ENCODE data around the gene SMAP1. TPM values are rescaled to one million over a fixed set of nuclear protein-coding genes. Genes with fewer than 3 reads are reported as not detected.
A peak's percentile ranks its signal among the peaks of the same experiment; 100 is the strongest.

Gene SMAP1
- total RNA-seq, 2 experiments from 2014 or later: 33.2 to 33.7 TPM

DNA sequence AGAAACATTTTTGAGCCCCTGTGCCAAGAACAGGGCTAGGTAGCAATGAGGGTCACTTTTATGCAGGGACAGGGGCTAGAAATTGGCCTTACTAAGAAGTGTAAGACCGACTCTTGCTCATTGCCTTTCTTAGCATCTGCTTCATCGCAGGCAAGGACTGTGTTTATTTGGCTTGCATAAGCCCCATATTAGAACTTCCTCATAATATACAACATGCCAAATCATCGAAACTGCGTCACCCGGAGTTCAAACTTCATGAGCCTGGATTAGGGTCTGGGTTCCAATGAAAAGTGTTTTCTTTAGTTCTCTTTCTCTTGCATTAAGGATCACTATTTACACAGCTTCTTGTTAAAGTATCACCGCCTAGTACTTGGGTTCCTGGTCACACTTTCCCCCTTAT, 977 bp upstream of the SMAP1 start:
- Mint-ChIP-seq H3K9me3 (ENCODE audit: low read depth) (no peaks in the 10 kb centered on the region), H3K27ac (peak overlapping the region; percentile 93), H3K36me3 (peaks cover 9% of the 10 kb centered on the region), H3K4me1 (peaks cover 35% of the 10 kb centered on the region), H3K27me3 (peaks cover 10% of the 10 kb centered on the region), H3K4me3 (peak overlapping the region; percentile 19)
- ATAC-seq (no peak), DNase-seq (no peak)
- CTCF ChIA-PET: interaction anchor here (0.9 to 1.6 kb wide), 3 partner anchors 9 to 20 kb away, joined by 3 to 5 read pairs (median 4); no protein-coding TSS in a partner anchor

DNA sequence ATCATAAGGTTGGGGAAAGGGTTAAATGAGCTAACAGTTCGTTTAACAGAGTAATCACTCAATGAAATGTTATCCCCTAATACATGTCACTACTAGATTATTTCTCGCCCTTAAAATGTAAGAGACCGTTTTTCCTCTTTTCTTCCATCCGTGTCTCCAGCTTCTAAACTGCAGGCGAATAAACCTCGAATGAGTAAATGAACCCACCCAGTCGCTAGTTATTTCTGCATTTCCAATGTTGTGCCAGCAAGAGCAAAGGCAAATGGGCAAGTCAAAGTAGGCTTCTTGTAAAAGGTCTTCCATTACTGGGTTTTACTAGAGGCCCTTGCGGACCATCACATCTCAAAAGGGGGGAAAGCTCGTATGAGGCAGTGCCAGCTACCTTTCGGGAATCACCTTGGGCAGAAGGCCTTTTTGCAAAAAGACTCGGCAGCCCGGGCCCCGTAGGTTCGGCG, 400 bp upstream of the SMAP1 start:
- H3K4me3 Mint-ChIP-seq: peak overlapping the region; percentile 91
- H3K9me3 Mint-ChIP-seq (ENCODE audit: low read depth): no peaks in the 10 kb centered on the region
- ATAC-seq: no peak
- DNase-seq: no peak
- CTCF ChIA-PET: interaction anchor here (0.8 to 1.6 kb wide), 7 partner anchors 10 to 40 kb away, joined by 3 to 5 read pairs (median 4); no protein-coding TSS in a partner anchor
- peaks cover 40% of the 10 kb centered on the region for H3K4me1 Mint-ChIP-seq
- H3K27me3 Mint-ChIP-seq: peaks cover 4% of the 10 kb centered on the region
- H3K36me3 Mint-ChIP-seq: peaks cover 9% of the 10 kb centered on the region
- peak overlapping the region; percentile 93 for H3K27ac Mint-ChIP-seq

DNA sequence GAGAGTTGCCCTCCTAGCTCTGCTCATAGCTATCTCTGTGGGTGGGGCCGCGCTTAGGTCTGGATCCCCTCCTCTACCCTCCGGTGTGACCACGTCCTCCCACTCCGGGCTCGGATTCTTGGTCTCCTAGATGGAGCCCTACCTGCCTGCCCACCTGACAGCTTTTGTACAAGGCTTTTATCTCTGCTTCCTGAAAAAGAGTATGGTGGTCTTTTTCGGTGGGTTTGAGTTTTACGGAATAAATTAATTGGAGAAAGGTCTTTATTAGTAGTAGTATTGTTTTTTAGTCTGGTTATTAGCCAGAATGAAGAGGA, 773 bp downstream of the SMAP1 start:
- H3K4me3 Mint-ChIP-seq: peak overlapping the region; percentile 91
- peaks cover 51% of the 10 kb centered on the region for H3K4me1 Mint-ChIP-seq
- DNase-seq (no peak), ATAC-seq (no peak)
- H3K36me3 Mint-ChIP-seq: peaks cover 9% of the 10 kb centered on the region
- H3K27me3 Mint-ChIP-seq: no peaks in the 10 kb centered on the region
- CTCF ChIA-PET: interaction anchor here (0.9 to 1.4 kb wide), 5 partner anchors 18 to 254 kb away, joined by 3 to 5 read pairs (median 3); no protein-coding TSS in a partner anchor
- H3K27ac Mint-ChIP-seq: peak overlapping the region; percentile 75
- H3K9me3 Mint-ChIP-seq (ENCODE audit: low read depth): no peaks in the 10 kb centered on the region

DNA sequence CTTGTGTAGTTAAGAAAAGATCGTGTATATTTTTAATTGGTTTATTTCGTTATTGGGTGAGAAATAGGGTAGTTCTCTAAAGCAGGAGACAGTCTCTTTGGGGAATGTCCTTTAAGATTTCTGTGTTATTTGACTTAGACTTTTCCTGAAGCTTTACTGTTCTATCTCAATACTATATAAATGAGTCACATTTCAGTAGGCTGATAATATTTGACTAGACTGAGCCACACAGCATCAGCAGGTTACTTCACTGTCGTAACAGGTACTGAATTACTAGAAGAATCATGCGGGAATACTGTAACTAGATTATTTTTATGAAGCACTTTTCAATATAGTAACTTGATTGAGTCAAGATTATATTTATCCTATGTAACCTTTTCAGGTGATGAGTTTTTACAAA, 1.4 kb downstream of the SMAP1 start:
- H3K27me3 Mint-ChIP-seq: no peaks in the 10 kb centered on the region
- CTCF ChIA-PET: interaction anchor here (0.9 kb wide), 1 partner anchor 17 kb away, joined by 3 read pairs; no protein-coding TSS in a partner anchor
- H3K36me3 Mint-ChIP-seq: peaks cover 9% of the 10 kb centered on the region
- peaks cover 56% of the 10 kb centered on the region for H3K4me1 Mint-ChIP-seq
- DNase-seq: no peak
- no peak overlapping the region for H3K27ac Mint-ChIP-seq
- H3K4me3 Mint-ChIP-seq: peak overlapping the region; percentile 91
- no peaks in the 10 kb centered on the region for H3K9me3 Mint-ChIP-seq (ENCODE audit: low read depth)
- no peak for ATAC-seq

DNA sequence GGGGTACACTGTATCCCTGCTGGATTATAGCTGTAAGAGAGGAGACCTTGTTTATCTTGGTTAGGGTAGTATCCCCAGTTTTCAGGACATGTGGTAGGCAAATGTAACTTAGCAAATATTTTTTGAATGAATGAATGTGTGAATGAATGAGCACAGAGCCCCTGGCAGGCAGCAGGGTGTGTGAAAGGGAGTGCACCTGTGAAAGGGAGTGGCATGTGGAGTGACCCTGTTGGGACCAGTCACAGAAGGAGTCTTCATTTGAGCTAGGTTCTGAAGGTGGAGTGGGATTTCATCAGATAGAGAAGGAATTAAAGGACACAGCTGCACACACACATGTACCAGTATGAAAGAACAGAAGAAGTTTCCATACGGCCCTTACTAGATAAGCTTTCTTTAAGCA, 4.9 kb downstream of the SMAP1 start:
- DNase-seq (no peak), ATAC-seq (no peak)
- Mint-ChIP-seq H3K27ac (no peak overlapping the region), H3K4me3 (no peak overlapping the region), H3K9me3 (ENCODE audit: low read depth) (no peaks in the 10 kb centered on the region), H3K4me1 (peaks cover 51% of the 10 kb centered on the region), H3K27me3 (no peaks in the 10 kb centered on the region), H3K36me3 (peaks cover 10% of the 10 kb centered on the region)
- CTCF ChIA-PET: interaction anchor here (1.1 kb wide), 1 partner anchor 21 kb away, joined by 6 read pairs; no protein-coding TSS in a partner anchor

DNA sequence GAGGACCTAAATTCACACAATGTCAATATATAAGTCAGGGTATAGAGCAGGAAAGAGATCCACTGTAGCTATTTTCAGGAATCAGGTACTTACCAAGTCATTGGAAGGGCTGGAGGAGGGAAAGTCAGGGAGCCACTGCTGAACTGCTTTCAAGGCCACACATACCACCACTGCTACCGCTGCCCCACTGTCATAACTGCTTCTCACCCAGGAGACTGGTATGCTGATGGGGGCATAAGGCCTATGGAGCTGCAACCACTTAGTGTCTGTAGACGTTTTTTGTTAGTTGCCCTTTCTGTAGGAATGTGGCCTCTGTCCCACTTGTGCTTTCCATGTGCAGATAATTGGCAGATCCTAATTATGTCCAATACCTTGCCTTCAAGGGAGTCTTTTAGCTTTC, 5.4 kb downstream of the SMAP1 start:
- peaks cover 10% of the 10 kb centered on the region for H3K36me3 Mint-ChIP-seq
- CTCF ChIA-PET: interaction anchor here (1.1 kb wide), 1 partner anchor 21 kb away, joined by 6 read pairs; no protein-coding TSS in a partner anchor
- H3K4me1 Mint-ChIP-seq: peaks cover 51% of the 10 kb centered on the region
- no peaks in the 10 kb centered on the region for H3K27me3 Mint-ChIP-seq
- no peak overlapping the region for H3K27ac Mint-ChIP-seq
- no peaks in the 10 kb centered on the region for H3K9me3 Mint-ChIP-seq (ENCODE audit: low read depth)
- no peak for DNase-seq
- no peak overlapping the region for H3K4me3 Mint-ChIP-seq
- ATAC-seq: no peak

DNA sequence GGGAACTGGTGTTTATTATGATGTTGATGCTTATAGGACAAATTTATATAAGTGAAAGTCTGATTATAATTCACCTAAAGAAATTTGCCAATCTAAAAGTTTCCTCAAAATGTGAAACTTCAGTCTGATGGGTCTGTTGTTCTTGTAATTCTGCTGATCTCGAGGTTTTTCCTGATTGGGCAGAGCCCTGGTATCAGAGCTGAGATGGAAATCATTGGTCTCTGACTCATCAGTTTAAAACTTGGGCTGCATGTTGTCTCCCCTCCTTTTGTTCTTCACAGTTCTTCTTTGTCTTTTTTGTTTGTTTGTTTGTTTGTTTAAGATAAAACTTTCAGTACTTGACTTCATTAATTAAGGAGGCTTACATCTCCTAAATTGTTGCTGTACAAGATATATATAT, 5.9 kb downstream of the SMAP1 start:
- peaks cover 10% of the 10 kb centered on the region for H3K36me3 Mint-ChIP-seq
- peaks cover 48% of the 10 kb centered on the region for H3K4me1 Mint-ChIP-seq
- peak; percentile 72 for ATAC-seq
- H3K27ac Mint-ChIP-seq: no peak overlapping the region
- CTCF ChIA-PET: interaction anchor here (0.6 kb wide), 1 partner anchor 74 kb away, joined by 3 read pairs; no protein-coding TSS in a partner anchor
- H3K9me3 Mint-ChIP-seq (ENCODE audit: low read depth): no peaks in the 10 kb centered on the region
- H3K4me3 Mint-ChIP-seq: no peak overlapping the region
- DNase-seq: no peak
- H3K27me3 Mint-ChIP-seq: no peaks in the 10 kb centered on the region

DNA sequence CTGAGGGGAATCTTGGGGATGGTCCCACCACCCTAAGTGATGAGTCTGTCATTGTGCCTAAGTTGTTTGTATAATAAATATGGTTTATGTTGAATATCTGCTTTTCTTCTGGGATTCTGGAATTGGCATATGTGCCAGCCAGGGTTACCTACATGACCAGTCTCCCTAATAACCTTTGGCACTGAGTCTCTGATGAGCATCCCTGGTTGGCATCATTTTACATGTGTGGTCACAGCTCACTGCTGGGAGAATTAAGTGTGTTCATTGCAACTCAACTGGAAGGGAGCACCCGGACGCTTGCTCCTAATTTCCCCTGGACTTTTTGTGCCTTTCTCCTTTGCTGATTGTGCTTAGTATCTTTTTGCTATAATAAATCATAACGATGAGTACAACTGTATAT, 8.1 kb downstream of the SMAP1 start:
- Mint-ChIP-seq H3K27ac (no peak overlapping the region), H3K27me3 (no peaks in the 10 kb centered on the region), H3K36me3 (peaks cover 5% of the 10 kb centered on the region), H3K9me3 (ENCODE audit: low read depth) (no peaks in the 10 kb centered on the region), H3K4me1 (peaks cover 29% of the 10 kb centered on the region), H3K4me3 (no peak overlapping the region)
- CTCF ChIA-PET: no interaction called here
- no peak for DNase-seq
- no peak for ATAC-seq

DNA sequence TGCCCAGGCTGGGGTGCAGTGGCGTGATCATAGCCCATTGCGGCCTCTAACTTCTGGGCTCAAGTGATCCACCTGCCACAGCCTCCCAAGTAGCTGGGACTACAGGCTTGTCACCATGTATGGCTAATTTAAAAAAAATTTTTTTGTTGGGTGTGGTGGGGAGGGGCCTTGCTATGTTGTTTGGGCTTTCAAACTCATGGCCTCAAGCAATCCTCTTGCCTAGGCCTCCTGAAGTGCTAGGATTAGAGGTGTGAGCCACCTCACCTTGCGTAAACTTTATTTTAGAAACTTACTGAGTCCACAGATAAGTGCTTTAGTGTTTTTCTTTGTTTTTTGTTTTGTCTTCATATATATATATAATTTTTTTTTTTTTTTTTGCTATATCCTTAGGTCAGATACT, 9.1 kb downstream of the SMAP1 start:
- H3K4me3 Mint-ChIP-seq: no peak overlapping the region
- no peak for DNase-seq
- H3K36me3 Mint-ChIP-seq: peaks cover 4% of the 10 kb centered on the region
- ATAC-seq: no peak
- H3K4me1 Mint-ChIP-seq: peaks cover 24% of the 10 kb centered on the region
- H3K27ac Mint-ChIP-seq: no peak overlapping the region
- H3K9me3 Mint-ChIP-seq (ENCODE audit: low read depth): no peaks in the 10 kb centered on the region
- no peaks in the 10 kb centered on the region for H3K27me3 Mint-ChIP-seq
- CTCF ChIA-PET: interaction anchor here (0.7 to 1.6 kb wide), 3 partner anchors 10 to 1454 kb away, joined by 3 to 4 read pairs (median 4); no protein-coding TSS in a partner anchor

DNA sequence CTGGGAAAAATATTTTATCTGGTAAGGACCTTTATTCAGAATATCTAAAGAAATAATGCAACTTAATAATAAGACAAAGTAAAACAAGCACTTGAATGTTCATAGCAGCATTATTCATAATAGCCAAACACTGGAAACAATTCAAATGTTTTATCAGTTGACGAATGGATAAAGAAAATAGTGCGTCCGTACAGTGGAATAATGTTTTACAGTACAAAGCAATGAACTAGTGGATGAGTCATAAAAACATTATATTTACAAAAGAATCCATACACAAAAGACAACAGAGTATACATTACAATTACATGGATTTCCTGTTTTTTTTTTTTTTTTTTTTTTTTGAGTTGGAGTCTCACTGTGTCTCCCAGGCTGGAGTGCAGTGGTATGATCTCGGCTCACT, 12.7 kb downstream of the SMAP1 start:
- Mint-ChIP-seq H3K4me1 (peaks cover 17% of the 10 kb centered on the region), H3K4me3 (no peak overlapping the region), H3K9me3 (ENCODE audit: low read depth) (no peaks in the 10 kb centered on the region), H3K27ac (no peak overlapping the region), H3K27me3 (no peaks in the 10 kb centered on the region), H3K36me3 (peaks cover 5% of the 10 kb centered on the region)
- CTCF ChIA-PET: no interaction called here
- ATAC-seq: no peak
- no peak for DNase-seq

DNA sequence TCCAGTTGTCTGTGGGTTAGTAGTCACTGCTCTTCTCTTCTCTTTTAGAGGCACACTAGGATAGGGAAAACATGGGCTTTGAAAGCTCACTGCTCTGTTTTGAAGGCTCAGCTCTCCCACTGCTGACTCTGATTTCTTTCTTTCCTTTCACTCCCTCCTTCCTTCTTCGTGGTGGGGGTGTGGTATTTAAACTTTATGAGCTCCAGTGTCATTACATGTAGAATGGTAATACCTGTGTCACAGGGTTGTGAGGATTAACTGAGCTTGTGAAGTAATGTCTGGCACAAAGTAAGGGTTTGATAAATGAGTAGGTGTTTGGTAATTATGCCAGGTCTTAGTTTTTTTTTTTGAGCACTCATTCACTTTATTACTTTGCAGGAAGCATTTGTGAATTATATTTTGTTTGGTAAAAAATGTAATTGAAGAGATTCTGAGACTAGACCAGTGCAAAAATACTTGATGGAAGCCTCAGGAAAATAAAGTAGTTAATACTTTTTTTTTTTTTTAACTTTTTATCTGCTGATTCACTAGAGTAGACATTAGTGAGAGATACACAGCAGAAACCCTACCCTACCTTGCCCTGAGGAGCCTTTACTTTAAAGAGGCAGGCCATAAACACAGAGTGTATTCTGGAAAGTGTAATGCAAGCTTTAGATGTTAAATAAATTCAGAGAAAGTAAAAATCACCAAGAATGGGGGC, 17.3 kb downstream of the SMAP1 start:
- Mint-ChIP-seq H3K36me3 (peaks cover 5% of the 10 kb centered on the region), H3K4me3 (no peak overlapping the region), H3K9me3 (ENCODE audit: low read depth) (no peaks in the 10 kb centered on the region), H3K27ac (no peak overlapping the region), H3K4me1 (peaks cover 25% of the 10 kb centered on the region), H3K27me3 (no peaks in the 10 kb centered on the region)
- no peak for ATAC-seq
- CTCF ChIA-PET: interaction anchor here (0.7 to 4.2 kb wide), 6 partner anchors 10 to 199 kb away, joined by 3 to 27 read pairs (median 6); no protein-coding TSS in a partner anchor
- DNase-seq: no peak

DNA sequence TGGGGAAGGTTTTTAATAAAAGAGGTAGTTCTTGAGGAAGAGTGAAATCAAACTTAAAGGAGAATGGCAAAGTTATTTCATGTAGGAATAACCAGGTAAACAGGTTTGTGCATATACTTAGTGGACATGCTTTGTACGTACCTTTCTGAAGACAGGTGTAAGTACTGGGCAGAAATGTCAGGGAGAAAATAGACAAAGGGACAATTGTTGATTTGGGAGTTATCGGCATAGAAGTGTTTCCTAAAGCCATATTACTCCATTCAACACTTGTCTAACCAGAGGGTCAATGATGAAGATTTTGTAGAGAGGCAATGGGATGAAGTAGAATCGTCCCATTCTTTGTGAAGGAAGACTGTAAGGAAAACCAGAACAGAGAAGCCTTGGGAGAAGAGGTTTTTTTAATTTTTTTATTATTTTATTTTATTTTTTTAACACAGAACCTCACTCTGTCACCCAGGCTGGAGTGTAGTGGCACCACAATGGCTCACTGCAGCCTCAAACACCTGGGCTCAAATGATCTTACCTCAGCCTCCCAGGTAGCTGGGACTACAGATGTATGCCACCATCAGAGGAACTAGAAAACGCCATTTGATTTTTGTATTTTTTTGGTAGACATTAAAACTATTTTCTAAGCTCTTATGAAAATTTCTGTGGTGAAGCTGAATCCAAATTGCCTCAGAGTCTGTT, 18.0 kb downstream of the SMAP1 start:
- H3K27me3 Mint-ChIP-seq: no peaks in the 10 kb centered on the region
- H3K36me3 Mint-ChIP-seq: peaks cover 5% of the 10 kb centered on the region
- H3K27ac Mint-ChIP-seq: no peak overlapping the region
- ATAC-seq (no peak), DNase-seq (no peak)
- no peak overlapping the region for H3K4me3 Mint-ChIP-seq
- no peaks in the 10 kb centered on the region for H3K9me3 Mint-ChIP-seq (ENCODE audit: low read depth)
- CTCF ChIA-PET: interaction anchor here (1.2 to 4.2 kb wide), 13 partner anchors 8 to 270 kb away, joined by 3 to 27 read pairs (median 6); partner anchors contain the start of gene SDHAF4
- H3K4me1 Mint-ChIP-seq: peaks cover 25% of the 10 kb centered on the region

DNA sequence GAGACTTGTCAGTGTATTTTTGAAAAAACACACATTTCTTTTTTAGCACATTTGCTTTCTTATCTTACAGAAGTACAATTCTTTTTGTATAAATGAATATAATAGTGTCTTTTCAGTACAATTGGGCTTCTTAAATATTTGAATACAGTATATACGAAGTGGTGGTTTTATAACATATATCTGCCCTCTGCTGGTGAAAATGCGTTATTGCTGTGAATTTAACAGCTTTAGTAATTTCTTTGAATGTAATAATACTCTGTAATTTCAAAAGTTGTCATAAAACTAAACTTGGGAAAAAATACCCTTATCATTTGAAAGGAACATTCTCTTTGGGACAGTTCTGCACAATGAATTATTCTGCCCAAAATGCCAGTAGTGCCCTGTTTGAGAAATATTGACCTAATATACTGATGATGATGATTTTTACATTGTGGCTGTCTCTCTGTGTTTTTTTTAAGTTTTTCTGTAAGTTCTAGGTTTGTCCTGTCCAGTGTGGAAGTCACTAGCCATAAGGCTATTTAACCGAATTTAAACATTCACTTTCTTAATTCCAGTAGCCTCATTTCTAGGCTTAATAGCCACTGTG, 19.0 kb downstream of the SMAP1 start:
- peaks cover 6% of the 10 kb centered on the region for H3K9me3 Mint-ChIP-seq (ENCODE audit: low read depth)
- CTCF ChIA-PET: interaction anchor here (0.7 to 4.2 kb wide), 22 partner anchors 9 to 269 kb away, joined by 3 to 27 read pairs (median 4); partner anchors contain the start of gene SDHAF4
- peaks cover 25% of the 10 kb centered on the region for H3K4me1 Mint-ChIP-seq
- no peak overlapping the region for H3K4me3 Mint-ChIP-seq
- H3K27me3 Mint-ChIP-seq: no peaks in the 10 kb centered on the region
- peak; percentile 27 for ATAC-seq
- H3K27ac Mint-ChIP-seq: no peak overlapping the region
- H3K36me3 Mint-ChIP-seq: peaks cover 14% of the 10 kb centered on the region
- no peak for DNase-seq
